HepG2 (cell line): ENCODE measurements around the gene LYSMD2. TPM values are rescaled to one million over a fixed set of nuclear protein-coding genes. Genes with fewer than 3 reads are reported as not detected.

Experiments used
- AHR ChIP-seq: IDR thresholded peaks from 2 replicates; pipeline ENCODE4 v1.6.1; 2018; ENCODE audit warnings: missing genetic modification reagents, missing compliant biosample characterization
- FIP1L1 ChIP-seq: fragments of 200-400 bp; formaldehyde crosslinking; IDR thresholded peaks from 2 replicates; pipeline ENCODE4 v1.6.1; 2018; ENCODE audit warnings: low read depth, mild to moderate bottlenecking, low read length, moderate library complexity, borderline replicate concordance; ENCODE audit not compliant: insufficient read depth
- HMGXB4 ChIP-seq, 2 experiments: sonication (generic) in 1 of 2; formaldehyde crosslinking in 1 of 2; IDR thresholded peaks; 2 replicates each; pipeline versions ENCODE4 v1.4.0 to v1.6.1; 2018 to 2020; ENCODE audit warnings: missing genetic modification reagents in 2 of 2, borderline replicate concordance in 1 of 2, low read depth in 1 of 2, mild to moderate bottlenecking in 1 of 2, missing biosample characterization in 1 of 2
- IKZF5 ChIP-seq: IDR thresholded peaks from 2 replicates; pipeline ENCODE4 v1.6.1; 2018; ENCODE audit warnings: missing genetic modification reagents, mild to moderate bottlenecking, missing compliant biosample characterization
- NFE2 ChIP-seq: sonication (generic); formaldehyde crosslinking; IDR thresholded peaks from 2 replicates; pipeline ENCODE4 v1.4.0; 2020; ENCODE audit warnings: missing genetic modification reagents
- NFE2L2 ChIP-seq: fragments of 150-350 bp; IDR thresholded peaks from 2 replicates; pipeline ENCODE4 v1.6.1; 2014; ENCODE audit warnings: low read length
- PRDM15 ChIP-seq: sonication (generic); formaldehyde crosslinking; IDR thresholded peaks from 2 replicates; pipeline ENCODE4 v1.4.0; 2020; ENCODE audit warnings: missing genetic modification reagents
- TEF ChIP-seq: sonication (generic); formaldehyde crosslinking; IDR thresholded peaks from 2 replicates; pipeline ENCODE4 v1.5.0; 2020; ENCODE audit warnings: missing genetic modification reagents
- TFDP1 ChIP-seq: IDR thresholded peaks from 2 replicates; pipeline ENCODE4 v1.6.1; 2016; ENCODE audit warnings: missing compliant biosample characterization, missing genetic modification reagents, borderline replicate concordance
- ZBTB33 ChIP-seq: sonication (generic); formaldehyde crosslinking; IDR thresholded peaks from 2 replicates; pipeline ENCODE4 v1.4.0; 2020; ENCODE audit warnings: missing genetic modification reagents
- ZIK1 ChIP-seq: sonication (generic); formaldehyde crosslinking; IDR thresholded peaks from 2 replicates; pipeline ENCODE4 v1.5.0; 2020; ENCODE audit warnings: mild to moderate bottlenecking, low read depth, missing genetic modification reagents, borderline replicate concordance
- ZNF329 ChIP-seq: sonication (generic); formaldehyde crosslinking; IDR thresholded peaks from 2 replicates; pipeline ENCODE4 v1.9.0; 2021; ENCODE audit warnings: low read depth, mild to moderate bottlenecking, missing genetic modification reagents
- ZNF556 ChIP-seq: sonication (generic); formaldehyde crosslinking; IDR thresholded peaks from 2 replicates; pipeline ENCODE4 v1.4.0; 2020; ENCODE audit warnings: mild to moderate bottlenecking, missing genetic modification reagents, borderline replicate concordance
- ZNF615 ChIP-seq: sonication (generic); formaldehyde crosslinking; IDR thresholded peaks from 2 replicates; pipeline ENCODE4 v1.5.0; 2020; ENCODE audit warnings: mild to moderate bottlenecking, missing genetic modification reagents, borderline replicate concordance
- ZNF660 ChIP-seq: sonication (generic); formaldehyde crosslinking; IDR thresholded peaks from 2 replicates; pipeline ENCODE4 v1.5.1; 2020; ENCODE audit warnings: mild to moderate bottlenecking, low read depth, missing genetic modification reagents, borderline replicate concordance
- ZNF776 ChIP-seq: sonication (generic); formaldehyde crosslinking; IDR thresholded peaks from 2 replicates; pipeline ENCODE4 v1.4.0; 2020; ENCODE audit warnings: mild to moderate bottlenecking, missing genetic modification reagents
- ZSCAN25 ChIP-seq: sonication (generic); formaldehyde crosslinking; IDR thresholded peaks from 2 replicates; pipeline ENCODE4 v1.8.0; 2022; ENCODE audit warnings: mild to moderate bottlenecking, missing genetic modification reagents
- polyA plus RNA-seq, 8 experiments: library from polyadenylated mRNA; depleted of rRNA in 3 of 8; stranded (reverse) in 7 of 8; unstranded in 1 of 8; fragments of >200 nt; fragmentation: Illumina TruSeq in 4 of 8; extraction: Trizol in 4 of 8; gene quantifications; 2 replicates each; pipeline versions ENCODE4 v1.2.1 to v1.2.3, GENCODE V29; 2011 to 2016; ENCODE audit warnings: low read depth in 4 of 8, missing spikeins in 1 of 8, mixed read lengths in 1 of 8; ENCODE audit not compliant: insufficient read depth in 1 of 8
- total RNA-seq, 5 experiments: library from RNA; depleted of rRNA; stranded (reverse); fragments of >200 nt; fragmentation: Illumina TruSeq; extraction: Trizol; gene quantifications; 2 replicates each; pipeline ENCODE4 v1.2.3, GENCODE V29; 2016; ENCODE audit warnings: low read depth in 1 of 5

Gene LYSMD2
- total and polyA plus RNA-seq, 2 of the 13 experiments (the other 11 are each of a cell fraction or from before 2014, with no cell fraction given) = 0.05 to 0.27 TPM

GRCh38 chr15:51736751-51737521 lies 519 bp downstream of the LYSMD2 start (continued):
- TF ChIP-seq IKZF5 (no peak), ZNF615 (CRISPR knock-in tag) (no peak), ZNF556 (CRISPR knock-in tag) (no peak), ZSCAN25 (CRISPR knock-in tag) (no peak), ZIK1 (no peak), AHR (no peak), HMGXB4 (CRISPR knock-in tag; IDR thresholded peaks at IDR 0.05; ENCODE audit: borderline replicate concordance in 1 of 2, low read depth in 1 of 2) (no peak), ZBTB33 (CRISPR knock-in tag) (no peak), NFE2L2 (no peak), PRDM15 (CRISPR knock-in tag) (no peak), TEF (no peak), ZNF776 (peak; percentile 60; the same call in 1 of the 2 replicates), FIP1L1 (no peak), NFE2 (CRISPR knock-in tag) (no peak), ZNF660 (CRISPR knock-in tag) (no peak), ZNF329 (CRISPR knock-in tag) (no peak), TFDP1 (CRISPR knock-in tag) (peak; percentile 43; the same call in 1 of the 2 replicates)
